GM21717 (cell line): ENCODE results near the gene TIAM2.

Experiments used
- ATAC-seq: cut with Tn5 transposase; IDR thresholded peaks from one replicate; pipeline ENCODE4 v1.9.1; 2021; ENCODE audit warnings: mild to moderate bottlenecking, moderate library complexity; ENCODE audit not compliant: unreplicated experiment

The TIAM2 gene

DNA sequence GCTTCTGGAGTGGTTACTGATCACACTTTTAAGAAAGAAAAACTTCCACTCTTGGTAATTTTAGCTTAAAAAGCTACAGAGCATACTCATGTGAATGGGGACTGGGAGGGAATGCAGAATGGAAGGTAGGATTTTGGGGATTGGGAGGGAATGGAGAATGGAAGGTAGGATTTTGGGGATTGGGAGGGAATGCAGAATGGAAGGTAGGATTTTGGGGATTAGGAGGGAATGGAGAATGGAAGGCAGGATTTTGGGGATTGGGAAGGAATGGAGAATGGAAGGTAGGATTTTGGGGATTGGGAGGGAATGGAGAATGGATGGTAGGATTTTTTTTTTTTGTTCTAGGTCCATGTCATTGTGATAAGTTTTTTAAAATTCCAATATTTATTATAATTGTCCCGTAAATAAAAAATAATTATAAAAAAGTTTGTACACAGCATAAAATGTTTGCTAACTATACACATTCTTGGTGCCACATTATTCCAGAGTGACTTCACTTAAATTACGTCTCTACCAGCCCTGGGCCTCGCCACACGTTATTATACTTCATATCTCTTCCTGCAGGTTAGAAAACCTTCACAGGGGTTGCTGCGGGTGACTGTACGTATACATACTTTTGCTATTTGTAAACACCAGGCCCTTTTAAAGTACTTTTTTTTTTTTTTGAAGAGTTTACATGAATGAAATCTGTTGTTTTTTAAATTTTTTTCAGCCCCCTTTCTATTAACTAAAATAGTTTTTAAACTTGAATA, 127.3 kb downstream of the TIAM2 start:
- ATAC-seq = no peak

GRCh38 chr6:155123520-155123919, 128.4 kb downstream of the TIAM2 start:
- ATAC-seq = no peak

DNA sequence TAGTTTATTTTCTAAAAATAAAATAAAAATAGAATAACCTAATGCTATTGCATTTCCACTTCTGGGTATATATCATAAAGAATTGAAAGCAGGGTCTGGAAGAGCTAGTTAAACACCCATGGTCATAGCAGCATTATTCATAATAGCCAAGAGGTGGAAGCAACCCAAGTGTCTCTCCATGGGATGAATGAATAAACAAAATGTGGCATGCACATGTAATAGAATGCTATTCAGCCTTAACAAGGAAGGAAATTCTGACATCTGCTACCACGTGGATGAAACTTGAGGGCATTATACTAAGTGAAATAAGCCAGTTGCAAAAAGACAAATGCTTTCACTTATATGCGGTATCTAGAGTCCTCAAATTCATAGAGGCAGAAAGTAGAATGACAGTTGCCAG, 130.8 kb downstream of the TIAM2 start:
- no peak for ATAC-seq

DNA sequence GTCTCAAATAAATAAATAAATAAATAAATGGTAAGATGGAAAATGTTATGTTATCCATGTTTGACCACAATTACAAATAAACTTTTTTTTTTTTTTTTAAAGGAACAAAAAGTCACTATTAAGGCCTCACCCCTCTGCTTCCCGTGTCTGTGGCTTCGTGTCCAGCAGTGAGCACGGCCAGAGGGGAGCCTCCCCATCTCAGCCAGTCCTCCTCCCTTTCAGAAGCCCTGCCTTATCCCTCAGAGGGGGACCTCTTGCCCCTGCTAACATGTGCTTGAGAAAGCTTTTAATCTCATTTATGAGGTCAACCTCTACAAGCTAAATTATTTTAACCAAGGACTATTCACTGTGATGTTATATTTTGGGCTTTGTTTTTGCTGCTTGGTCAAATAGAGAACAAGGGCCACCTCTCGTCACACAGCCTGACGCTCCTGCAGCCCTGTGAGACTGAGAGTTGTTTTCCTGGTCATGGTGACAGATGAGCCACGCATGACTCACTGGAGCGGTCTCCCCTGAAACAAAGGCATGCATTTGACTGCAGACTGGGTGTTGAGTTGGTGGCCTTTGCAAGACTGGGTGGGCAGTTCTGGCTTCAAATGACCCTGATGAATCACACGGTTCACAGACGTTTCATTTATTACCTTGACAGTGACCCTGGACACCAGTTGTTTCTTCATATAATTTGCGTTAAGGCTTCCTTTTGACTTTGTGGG, 131.8 kb downstream of the TIAM2 start:
- ATAC-seq = peak; percentile 79

- no peak for ATAC-seq
Measured at GRCh38 chr6:155128977-155129376, 133.9 kb downstream of the TIAM2 start.

- no peak for ATAC-seq
Measured at GRCh38 chr6:155129744-155130143, 134.6 kb downstream of the TIAM2 start.

DNA sequence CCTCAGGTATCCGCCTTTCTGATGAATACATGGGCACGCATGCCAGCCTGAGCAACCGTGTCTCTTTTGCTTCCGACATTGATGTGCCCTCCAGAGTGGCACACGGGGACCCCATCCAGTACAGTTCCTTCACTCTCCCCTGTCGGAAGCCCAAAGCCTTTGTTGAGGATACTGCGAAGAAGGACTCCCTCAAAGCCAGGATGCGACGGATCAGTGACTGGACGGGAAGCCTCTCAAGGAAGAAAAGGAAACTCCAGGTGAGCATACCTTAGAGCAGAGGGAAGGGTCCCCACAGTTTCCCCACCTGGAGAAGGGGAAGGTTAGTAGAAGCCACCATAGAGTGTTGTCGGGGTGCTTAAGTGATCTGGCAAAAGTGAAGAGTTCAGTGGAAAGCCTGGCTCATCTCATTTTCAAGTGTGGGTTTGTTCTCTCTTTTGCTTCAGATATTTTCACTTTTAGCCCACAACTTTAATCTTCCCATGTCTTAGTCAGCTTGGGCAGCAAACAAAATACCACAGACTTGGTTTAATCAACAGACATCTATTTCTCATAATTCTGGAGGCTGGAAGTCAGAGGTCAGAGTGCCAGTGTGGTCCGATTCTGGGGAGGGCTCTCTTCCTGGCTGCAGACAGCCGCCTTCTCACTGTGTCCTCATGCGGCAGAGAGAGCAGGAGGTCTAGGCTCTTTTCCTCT, 135.2 kb downstream of the TIAM2 start:
- no peak for ATAC-seq

DNA sequence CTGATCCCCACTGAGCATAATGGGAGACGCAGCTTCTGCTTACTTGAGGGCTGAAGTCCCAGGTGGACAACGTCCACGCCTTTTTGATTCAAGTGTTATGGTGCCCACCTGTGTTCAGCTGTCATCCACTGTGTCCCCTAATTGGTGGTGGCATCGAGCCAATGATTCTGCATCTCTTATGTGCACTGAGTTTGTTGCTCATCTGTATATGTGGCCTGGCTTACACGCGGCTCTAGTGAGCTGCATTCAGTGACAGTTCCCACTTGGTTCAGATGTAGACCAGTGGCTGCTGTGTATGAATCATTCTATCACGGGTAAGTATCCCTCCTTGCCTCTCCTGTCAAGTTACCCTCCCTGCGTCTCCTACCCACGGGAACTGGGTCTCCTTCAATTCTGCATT, 137.5 kb downstream of the TIAM2 start:
- ATAC-seq = no peak

- no peak for ATAC-seq
Measured at GRCh38 chr6:155141002-155141401, 145.9 kb downstream of the TIAM2 start.

GRCh38 chr6:155141512-155141911, 146.4 kb downstream of the TIAM2 start:
- no peak for ATAC-seq

- ATAC-seq = no peak
Measured at GRCh38 chr6:155142168-155143028, 147.3 kb downstream of the TIAM2 start.

GRCh38 chr6:155143029-155143577, 148.0 kb downstream of the TIAM2 start:
- no peak for ATAC-seq

DNA sequence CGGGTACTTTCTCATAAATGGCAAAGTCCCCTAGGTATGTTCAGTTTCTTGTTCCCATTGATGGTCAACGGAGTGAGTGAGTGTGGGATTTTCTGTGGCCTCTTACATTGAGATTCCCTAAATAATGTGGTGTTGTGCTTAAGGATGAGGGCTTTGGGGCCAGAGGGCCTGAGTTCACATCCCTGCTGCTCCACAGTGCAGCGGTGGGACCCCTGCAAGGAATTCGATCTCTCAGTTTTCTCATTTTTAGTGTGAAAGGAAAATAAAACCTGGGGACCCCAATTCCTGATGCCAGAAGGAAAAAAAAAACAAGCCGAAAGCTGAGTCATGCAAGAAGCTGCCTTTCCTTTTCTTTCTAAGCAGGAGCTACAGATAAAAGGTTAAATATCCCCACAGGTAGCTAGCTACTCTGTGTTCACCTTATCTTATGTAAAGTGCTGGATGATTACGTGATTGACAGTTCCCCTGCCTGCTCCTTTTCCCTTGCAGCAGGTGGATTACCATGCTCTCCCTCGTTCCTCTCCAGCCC, 148.5 kb downstream of the TIAM2 start:
- no peak for ATAC-seq

DNA sequence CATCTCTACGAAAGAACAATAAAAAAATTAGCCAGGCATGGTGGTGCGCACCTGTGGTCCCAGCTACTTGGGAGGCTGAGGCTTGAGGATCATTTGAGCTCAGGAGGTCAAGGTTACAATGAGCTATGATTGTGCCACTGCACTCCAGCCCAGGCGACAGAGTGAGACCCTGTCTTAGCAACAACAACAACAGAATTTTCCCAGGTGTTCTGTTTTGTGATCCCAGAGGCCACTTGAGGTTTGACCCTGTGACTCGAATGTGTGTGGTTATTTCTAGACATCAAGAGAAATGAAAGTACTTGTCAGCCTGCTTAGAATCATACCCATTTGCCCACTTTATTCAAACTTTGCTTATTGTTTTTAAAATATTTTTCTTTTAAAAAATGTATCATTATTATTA, 151.1 kb downstream of the TIAM2 start:
- no peak for ATAC-seq

DNA sequence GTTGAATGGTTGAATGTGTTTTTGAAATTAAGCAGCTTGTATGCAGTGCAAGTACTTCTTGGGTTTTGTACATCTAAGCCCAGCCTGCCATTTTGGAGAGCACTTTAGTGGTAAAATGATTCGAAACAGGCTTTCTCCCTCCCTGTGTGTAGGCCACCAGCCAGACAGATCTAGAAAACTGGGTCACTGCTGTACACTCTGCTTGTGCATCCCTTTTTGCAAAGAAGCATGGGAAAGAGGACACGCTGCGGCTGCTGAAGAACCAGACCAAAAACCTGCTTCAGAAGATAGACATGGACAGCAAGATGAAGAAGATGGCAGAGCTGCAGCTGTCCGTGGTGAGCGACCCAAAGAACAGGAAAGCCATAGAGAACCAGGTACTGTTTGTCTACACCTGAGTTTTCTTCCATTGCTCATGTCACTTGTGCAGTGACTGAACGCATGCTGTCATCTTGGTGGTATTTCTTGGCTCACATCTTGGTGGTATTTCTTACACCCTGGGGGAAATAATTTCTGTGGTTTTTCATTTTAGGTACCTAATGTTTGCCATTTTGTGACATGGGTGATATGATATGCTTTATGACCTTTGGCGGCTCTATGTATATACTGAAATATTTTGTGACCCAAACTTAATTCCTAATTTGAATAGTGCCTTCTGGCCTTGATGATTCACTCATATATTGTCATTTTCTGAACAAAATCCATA, 153.0 kb downstream of the TIAM2 start:
- ATAC-seq = no peak

DNA sequence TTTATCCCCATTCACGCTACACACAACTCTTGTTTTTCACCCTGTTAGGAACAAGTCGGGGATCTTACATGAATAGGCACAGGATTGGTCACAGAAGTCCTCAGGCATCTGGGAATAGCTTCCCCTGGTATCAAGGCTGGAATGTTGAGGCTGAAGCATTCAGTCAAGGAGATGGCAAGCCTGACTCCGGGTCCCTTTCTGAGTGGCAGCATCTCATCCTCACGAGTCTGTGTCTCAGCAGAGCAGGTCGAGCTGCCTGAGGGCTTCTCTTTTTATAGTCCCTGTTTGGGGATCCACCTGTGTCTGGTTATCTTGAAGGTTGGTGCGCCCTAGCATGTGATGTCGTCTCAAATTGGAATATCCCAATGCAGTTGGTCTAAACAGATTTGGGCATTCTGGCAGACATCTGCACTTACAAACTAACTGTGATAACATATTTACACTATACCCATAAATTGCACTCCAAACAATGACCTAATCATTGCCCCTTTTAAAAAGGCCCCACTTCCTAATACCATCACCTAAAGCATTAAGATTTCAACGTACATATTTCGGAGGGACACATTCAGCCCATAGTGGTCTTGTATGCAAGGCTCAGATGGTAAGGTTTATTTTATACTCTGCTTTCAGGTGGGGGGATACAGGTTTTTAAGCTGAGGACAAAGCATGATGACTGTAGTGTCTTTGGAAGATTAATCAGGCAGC, 156.0 kb downstream of the TIAM2 start:
- no peak for ATAC-seq

GRCh38 chr6:155152211-155153076, 157.3 kb downstream of the TIAM2 start:
- no peak for ATAC-seq

GRCh38 chr6:155154158-155154830, 159.2 kb downstream of the TIAM2 start:
- no peak for ATAC-seq
